ENCODE measurements around the gene PLEKHA1.

DNA sequence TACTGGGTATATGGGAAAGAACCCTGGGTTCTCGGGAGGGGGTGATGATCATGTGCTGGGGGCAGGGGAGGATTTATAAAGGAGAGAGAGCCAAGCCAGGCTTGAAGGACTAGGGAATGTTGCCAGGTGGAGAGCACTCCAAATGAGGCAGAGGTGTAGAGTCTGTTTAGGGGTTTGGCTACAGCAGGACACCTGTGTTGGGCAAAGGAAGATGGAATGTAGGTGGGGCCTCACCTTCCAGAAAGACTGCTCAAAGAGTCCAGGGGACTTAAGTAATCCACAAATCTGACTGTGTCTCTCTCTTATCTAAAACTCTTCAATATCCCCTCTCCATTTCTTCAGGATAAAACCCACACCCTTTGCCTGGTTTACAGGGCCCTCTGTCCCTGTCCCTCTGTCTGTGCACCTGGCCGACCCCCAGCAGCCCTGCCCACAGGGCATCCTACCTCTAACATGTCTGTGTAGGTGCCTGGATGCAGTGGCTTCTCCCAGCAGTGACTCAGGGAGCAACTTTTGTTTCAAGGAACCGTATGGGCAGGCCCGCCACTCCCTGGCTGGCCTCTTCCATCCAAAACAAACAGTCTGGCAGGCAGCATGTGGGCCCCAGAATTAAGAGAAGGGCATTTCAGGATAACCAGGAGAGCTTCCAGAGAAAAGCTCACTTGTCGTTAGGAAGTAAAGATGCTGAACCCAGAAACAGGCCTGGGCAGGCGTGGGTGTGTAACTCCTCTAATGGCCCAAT lies 10.6 kb upstream of the PLEKHA1 start:
- TF ChIP-seq, protein P1, sequence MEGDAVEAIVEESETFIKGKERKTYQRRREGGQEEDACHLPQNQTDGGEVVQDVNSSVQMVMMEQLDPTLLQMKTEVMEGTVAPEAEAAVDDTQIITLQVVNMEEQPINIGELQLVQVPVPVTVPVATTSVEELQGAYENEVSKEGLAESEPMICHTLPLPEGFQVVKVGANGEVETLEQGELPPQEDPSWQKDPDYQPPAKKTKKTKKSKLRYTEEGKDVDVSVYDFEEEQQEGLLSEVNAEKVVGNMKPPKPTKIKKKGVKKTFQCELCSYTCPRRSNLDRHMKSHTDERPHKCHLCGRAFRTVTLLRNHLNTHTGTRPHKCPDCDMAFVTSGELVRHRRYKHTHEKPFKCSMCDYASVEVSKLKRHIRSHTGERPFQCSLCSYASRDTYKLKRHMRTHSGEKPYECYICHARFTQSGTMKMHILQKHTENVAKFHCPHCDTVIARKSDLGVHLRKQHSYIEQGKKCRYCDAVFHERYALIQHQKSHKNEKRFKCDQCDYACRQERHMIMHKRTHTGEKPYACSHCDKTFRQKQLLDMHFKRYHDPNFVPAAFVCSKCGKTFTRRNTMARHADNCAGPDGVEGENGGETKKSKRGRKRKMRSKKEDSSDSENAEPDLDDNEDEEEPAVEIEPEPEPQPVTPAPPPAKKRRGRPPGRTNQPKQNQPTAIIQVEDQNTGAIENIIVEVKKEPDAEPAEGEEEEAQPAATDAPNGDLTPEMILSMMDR (conservative IDR thresholded peaks at IDR 0.05; ENCODE audit: low read length) = no peak
- TF ChIP-seq EZH2phosphoT487 (IDR thresholded peaks at IDR 0.05; ENCODE audit: borderline replicate concordance, low read depth, low read length) = no peak

All from OCI-LY7 (cell line).